Ectodermal cell (in vitro differentiated cells): ENCODE results near the gene MLF1.

Source experiments
- H3K27ac ChIP-seq: 2 replicates; pipeline ENCODE4 v1.7.0; 2013; ENCODE audit warnings: mild to moderate bottlenecking, low read depth, low read length; ENCODE audit not compliant: insufficient read depth, poor library complexity, severe bottlenecking
- H3K27me3 ChIP-seq: 2 replicates; pipeline ENCODE4 v1.7.0; 2013; ENCODE audit warnings: mild to moderate bottlenecking, low read length; ENCODE audit not compliant: insufficient read depth, control insufficient read depth, poor library complexity, severe bottlenecking
- H3K36me3 ChIP-seq: one replicate; pipeline ENCODE4 v1.7.0; 2013; ENCODE audit warnings: low read length; ENCODE audit not compliant: control insufficient read depth, insufficient read depth
- H3K4me1 ChIP-seq: one replicate; pipeline ENCODE4 v1.7.0; 2013; ENCODE audit warnings: low read length; ENCODE audit not compliant: control insufficient read depth, insufficient read depth
- H3K4me3 ChIP-seq: 2 replicates; pipeline ENCODE4 v1.7.0; 2013; ENCODE audit warnings: low read depth, low read length, control low read depth; ENCODE audit not compliant: insufficient read depth
- H3K9me3 ChIP-seq: 2 replicates; pipeline ENCODE4 v1.7.0; 2013; ENCODE audit warnings: mild to moderate bottlenecking, low read length, moderate library complexity; ENCODE audit not compliant: control insufficient read depth
- WGBS, 2 experiments: methylation state at CpG; one replicate each; pipeline ENCODE4 v1.1.7; 2013; ENCODE audit warnings: missing lambda C conversion rate in 2 of 2; 5-methylcytosine and 5-hydroxymethylcytosine counted together

MLF1 gene

GRCh38 chr3:158573714-158574113, 2.7 kb downstream of the MLF1 start:
- no peak overlapping the region for H3K4me3 ChIP-seq
- WGBS, 2 experiments: 85 to 87% methylated on average over 7 of the region's 7 CpGs

GRCh38 chr3:158574646-158575045, 3.7 kb downstream of the MLF1 start:
- Histone ChIP-seq H3K4me3 (no peak overlapping the region), H3K27ac (no peak overlapping the region), H3K36me3 (no peaks in the 10 kb centered on the region), H3K9me3 (no peaks in the 10 kb centered on the region), H3K27me3 (peaks cover 27% of the 10 kb centered on the region), H3K4me1 (no peaks in the 10 kb centered on the region)
- no CpG with 5 or more reads among the region's 1 CpG for WGBS, 2 experiments

More at GRCh38 chr3:158573714-158574113, 2.7 kb downstream of the MLF1 start:
- Histone ChIP-seq H3K4me1 (no peaks in the 10 kb centered on the region), H3K27me3 (peaks cover 36% of the 10 kb centered on the region), H3K9me3 (no peaks in the 10 kb centered on the region), H3K36me3 (no peaks in the 10 kb centered on the region), H3K27ac (no peak overlapping the region)

GRCh38 chr3:158590223-158590622, 19.2 kb downstream of the MLF1 start:
- Histone ChIP-seq H3K9me3 (no peaks in the 10 kb centered on the region), H3K4me1 (no peaks in the 10 kb centered on the region), H3K36me3 (no peaks in the 10 kb centered on the region), H3K27ac (no peak overlapping the region), H3K27me3 (no peaks in the 10 kb centered on the region), H3K4me3 (no peak overlapping the region)

GRCh38 chr3:158600787-158601186, 29.8 kb downstream of the MLF1 start:
- WGBS, 2 experiments: 97 to 100% methylated on average over 2 of the region's 2 CpGs
- Histone ChIP-seq H3K4me3 (no peak overlapping the region), H3K4me1 (no peaks in the 10 kb centered on the region), H3K9me3 (no peaks in the 10 kb centered on the region), H3K36me3 (no peaks in the 10 kb centered on the region), H3K27ac (no peak overlapping the region), H3K27me3 (no peaks in the 10 kb centered on the region)

GRCh38 chr3:158602227-158602626, 31.2 kb downstream of the MLF1 start:
- no peaks in the 10 kb centered on the region for H3K27me3 ChIP-seq
- H3K4me3 ChIP-seq: no peak overlapping the region
- H3K27ac ChIP-seq: no peak overlapping the region
- H3K4me1 ChIP-seq: no peaks in the 10 kb centered on the region
- no peaks in the 10 kb centered on the region for H3K9me3 ChIP-seq
- no peaks in the 10 kb centered on the region for H3K36me3 ChIP-seq

- no peak overlapping the region for H3K4me3 ChIP-seq
- 67% methylated on average over 1 of the region's 1 CpG; no CpG with 5 or more reads in 1 of the 2 experiments for WGBS, 2 experiments
- no peaks in the 10 kb centered on the region for H3K4me1 ChIP-seq
- H3K27ac ChIP-seq: no peak overlapping the region
- no peaks in the 10 kb centered on the region for H3K36me3 ChIP-seq
- peaks cover 3% of the 10 kb centered on the region for H3K9me3 ChIP-seq
- no peaks in the 10 kb centered on the region for H3K27me3 ChIP-seq
These were observed 47.2 kb downstream of the MLF1 start for GRCh38 chr3:158617982-158618875.

GRCh38 chr3:158625881-158626280, 54.9 kb downstream of the MLF1 start:
- no peaks in the 10 kb centered on the region for H3K36me3 ChIP-seq
- H3K27me3 ChIP-seq: no peaks in the 10 kb centered on the region
- H3K9me3 ChIP-seq: peaks cover 3% of the 10 kb centered on the region
- no peak overlapping the region for H3K27ac ChIP-seq
- H3K4me3 ChIP-seq: no peak overlapping the region
- no peaks in the 10 kb centered on the region for H3K4me1 ChIP-seq
- 80% methylated on average over 1 of the region's 1 CpG; no CpG with 5 or more reads in 1 of the 2 experiments for WGBS, 2 experiments

GRCh38 chr3:158631981-158632380, 61.0 kb downstream of the MLF1 start:
- H3K27me3 ChIP-seq: no peaks in the 10 kb centered on the region
- no peak overlapping the region for H3K27ac ChIP-seq
- no peaks in the 10 kb centered on the region for H3K36me3 ChIP-seq
- peaks cover 6% of the 10 kb centered on the region for H3K4me1 ChIP-seq
- H3K4me3 ChIP-seq: no peak overlapping the region
- no peaks in the 10 kb centered on the region for H3K9me3 ChIP-seq

- no peak overlapping the region for H3K4me3 ChIP-seq
- H3K27me3 ChIP-seq: no peaks in the 10 kb centered on the region
- H3K9me3 ChIP-seq: no peaks in the 10 kb centered on the region
- H3K4me1 ChIP-seq: peaks cover 4% of the 10 kb centered on the region
- no peak overlapping the region for H3K27ac ChIP-seq
- WGBS, 2 experiments: 89 to 90% methylated on average over 7 of the region's 7 CpGs
- H3K36me3 ChIP-seq: no peaks in the 10 kb centered on the region
These were observed 69.7 kb downstream of the MLF1 start for GRCh38 chr3:158640646-158641045.

- WGBS, 2 experiments: 91 to 94% methylated on average over 7 of the region's 7 CpGs
These were observed 71.0 kb downstream of the MLF1 start for GRCh38 chr3:158642005-158642404.

More at GRCh38 chr3:158642005-158642404, 71.0 kb downstream of the MLF1 start:
- no peaks in the 10 kb centered on the region for H3K27me3 ChIP-seq
- H3K36me3 ChIP-seq: no peaks in the 10 kb centered on the region
- no peak overlapping the region for H3K4me3 ChIP-seq
- H3K4me1 ChIP-seq: peaks cover 4% of the 10 kb centered on the region
- H3K27ac ChIP-seq: no peak overlapping the region
- H3K9me3 ChIP-seq: no peaks in the 10 kb centered on the region
